ENCODE results near the gene FSTL3.

Gene FSTL3

DNA sequence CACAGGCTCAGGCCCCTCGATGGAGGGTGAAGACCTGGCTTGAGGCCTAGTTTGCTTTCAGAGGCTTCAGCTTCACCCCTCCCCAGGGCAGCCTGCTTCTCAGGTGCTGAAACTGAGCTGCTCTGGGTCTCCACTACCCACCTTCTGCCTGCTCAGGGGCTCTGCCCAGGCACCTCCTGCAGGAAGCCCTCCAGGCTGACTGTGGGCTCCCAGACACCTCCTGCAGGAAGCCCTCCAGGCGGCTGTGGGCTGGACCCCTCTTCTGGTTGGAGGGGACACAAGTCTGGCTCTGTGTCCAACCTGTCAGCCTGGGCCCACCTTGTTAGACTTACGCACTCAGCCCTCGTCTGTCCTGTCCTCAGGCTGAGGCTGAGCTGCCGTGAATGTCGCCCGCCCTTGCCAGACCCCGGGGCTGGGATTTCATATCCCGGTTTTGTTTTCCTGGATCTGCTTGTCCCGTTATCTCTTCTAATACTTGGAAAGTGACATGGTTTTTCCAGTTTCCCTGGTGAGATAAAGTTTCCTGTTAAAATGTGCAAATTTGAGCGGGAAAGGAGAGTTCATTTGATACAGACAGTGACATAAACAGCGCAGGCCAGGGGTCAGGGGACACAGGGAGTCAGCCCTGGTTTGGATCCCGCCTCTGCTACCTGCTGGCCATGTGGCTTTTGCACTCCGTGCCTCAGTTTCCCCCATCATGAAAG, 53.9 kb downstream of the FSTL3 start:
- Histone ChIP-seq H3K27ac (ENCODE audit: low read depth, low read length) (no peak overlapping the region), H3K4me3 (ENCODE audit: low read length) (no peak overlapping the region), H3K9me3 (ENCODE audit: control insufficient read depth, insufficient read depth, low read length) (no peaks in the 10 kb centered on the region), H3K27me3 (ENCODE audit: control insufficient read depth, low read length) (no peaks in the 10 kb centered on the region), H3K79me2 (ENCODE audit: control insufficient read depth, low read length) (no peaks in the 10 kb centered on the region), H3F3A (ENCODE audit: control insufficient read depth, insufficient read depth) (no peaks in the 10 kb centered on the region), H3K36me3 (ENCODE audit: control insufficient read depth, low read length) (no peaks in the 10 kb centered on the region), H3K9me2 (replicated peaks; ENCODE audit: control insufficient read depth, low read length) (no peaks in the 10 kb centered on the region), H4K20me1 (ENCODE audit: control insufficient read depth, insufficient read depth, low read depth, low read length) (no peaks in the 10 kb centered on the region), H3K4me2 (ENCODE audit: low read length) (no peak overlapping the region), H3K4me1 (ENCODE audit: control insufficient read depth, low read length) (peaks cover 3% of the 10 kb centered on the region; the same call in 1 of the 2 replicates)
- TF ChIP-seq, protein P1, sequence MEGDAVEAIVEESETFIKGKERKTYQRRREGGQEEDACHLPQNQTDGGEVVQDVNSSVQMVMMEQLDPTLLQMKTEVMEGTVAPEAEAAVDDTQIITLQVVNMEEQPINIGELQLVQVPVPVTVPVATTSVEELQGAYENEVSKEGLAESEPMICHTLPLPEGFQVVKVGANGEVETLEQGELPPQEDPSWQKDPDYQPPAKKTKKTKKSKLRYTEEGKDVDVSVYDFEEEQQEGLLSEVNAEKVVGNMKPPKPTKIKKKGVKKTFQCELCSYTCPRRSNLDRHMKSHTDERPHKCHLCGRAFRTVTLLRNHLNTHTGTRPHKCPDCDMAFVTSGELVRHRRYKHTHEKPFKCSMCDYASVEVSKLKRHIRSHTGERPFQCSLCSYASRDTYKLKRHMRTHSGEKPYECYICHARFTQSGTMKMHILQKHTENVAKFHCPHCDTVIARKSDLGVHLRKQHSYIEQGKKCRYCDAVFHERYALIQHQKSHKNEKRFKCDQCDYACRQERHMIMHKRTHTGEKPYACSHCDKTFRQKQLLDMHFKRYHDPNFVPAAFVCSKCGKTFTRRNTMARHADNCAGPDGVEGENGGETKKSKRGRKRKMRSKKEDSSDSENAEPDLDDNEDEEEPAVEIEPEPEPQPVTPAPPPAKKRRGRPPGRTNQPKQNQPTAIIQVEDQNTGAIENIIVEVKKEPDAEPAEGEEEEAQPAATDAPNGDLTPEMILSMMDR (IDR thresholded peaks at IDR 0.05; ENCODE audit: low read depth, low read length, poor library complexity, severe bottlenecking) = no peak
- no peak for TF ChIP-seq EZH2phosphoT487 (IDR thresholded peaks at IDR 0.05; ENCODE audit: borderline replicate concordance, low read length)

- no peak overlapping the region for H3K4me2 ChIP-seq (ENCODE audit: low read length)
- no peaks in the 10 kb centered on the region for H3K9me3 ChIP-seq (ENCODE audit: control insufficient read depth, insufficient read depth, low read length)
- H3K36me3 ChIP-seq (ENCODE audit: control insufficient read depth, low read length) = no peaks in the 10 kb centered on the region
- H3K4me3 ChIP-seq (ENCODE audit: low read length) = no peak overlapping the region
- H3K79me2 ChIP-seq (ENCODE audit: control insufficient read depth, low read length) = no peaks in the 10 kb centered on the region
- TF ChIP-seq, protein P1 (IDR thresholded peaks at IDR 0.05; ENCODE audit: low read depth, low read length, poor library complexity, severe bottlenecking) = no peak
- TF ChIP-seq EZH2phosphoT487 (IDR thresholded peaks at IDR 0.05; ENCODE audit: borderline replicate concordance, low read length) = no peak
- H3K27me3 ChIP-seq (ENCODE audit: control insufficient read depth, low read length) = no peaks in the 10 kb centered on the region
- H3K4me1 ChIP-seq (ENCODE audit: control insufficient read depth, low read length) = peaks cover 3% of the 10 kb centered on the region; the same call in 1 of the 2 replicates
- H3K27ac ChIP-seq (ENCODE audit: low read depth, low read length) = no peak overlapping the region
- no peaks in the 10 kb centered on the region for H3F3A ChIP-seq (ENCODE audit: control insufficient read depth, insufficient read depth)
- H3K9me2 ChIP-seq (replicated peaks; ENCODE audit: control insufficient read depth, low read length) = no peaks in the 10 kb centered on the region
- no peaks in the 10 kb centered on the region for H4K20me1 ChIP-seq (ENCODE audit: control insufficient read depth, insufficient read depth, low read depth, low read length)
These were observed 54.8 kb downstream of the FSTL3 start for GRCh38 chr19:731000-731399.

GRCh38 chr19:732148-733069, 56.2 kb downstream of the FSTL3 start:
- Histone ChIP-seq H3K4me3 (ENCODE audit: low read length) (no peak overlapping the region), H3K9me2 (replicated peaks; ENCODE audit: control insufficient read depth, low read length) (no peaks in the 10 kb centered on the region), H3K79me2 (ENCODE audit: control insufficient read depth, low read length) (no peaks in the 10 kb centered on the region), H4K20me1 (ENCODE audit: control insufficient read depth, insufficient read depth, low read depth, low read length) (no peaks in the 10 kb centered on the region), H3F3A (ENCODE audit: control insufficient read depth, insufficient read depth) (no peaks in the 10 kb centered on the region), H3K4me2 (ENCODE audit: low read length) (no peak overlapping the region), H3K36me3 (ENCODE audit: control insufficient read depth, low read length) (no peaks in the 10 kb centered on the region), H3K27ac (ENCODE audit: low read depth, low read length) (no peak overlapping the region), H3K27me3 (ENCODE audit: control insufficient read depth, low read length) (no peaks in the 10 kb centered on the region), H3K9me3 (ENCODE audit: control insufficient read depth, insufficient read depth, low read length) (no peaks in the 10 kb centered on the region), H3K4me1 (ENCODE audit: control insufficient read depth, low read length) (peaks cover 3% of the 10 kb centered on the region; the same call in 1 of the 2 replicates)
- no peak for TF ChIP-seq EZH2phosphoT487 (IDR thresholded peaks at IDR 0.05; ENCODE audit: borderline replicate concordance, low read length)
- TF ChIP-seq, protein P1 (IDR thresholded peaks at IDR 0.05; ENCODE audit: low read depth, low read length, poor library complexity, severe bottlenecking) = no peak

All from DOHH2 (cell line).